RWPE2 (cell line): ENCODE measurements around the gene LCN10.

Source experiments
- ATAC-seq: fragments of 200-7000 bp; cut with Tn5 transposase; 3 replicates; pipeline ENCODE4 v1.9.1; 2021; ENCODE audit warnings: low read depth
- DNase-seq: peaks from one replicate; pipeline ENCODE4 v3.0.0-alpha.2; 2020; ENCODE audit warnings: low spot score
- H3K27ac ChIP-seq: fragments of 450-650 bp; 2 replicates; pipeline ENCODE4 v1.5.1; 2017; ENCODE audit warnings: mild to moderate bottlenecking; ENCODE audit not compliant: poor library complexity, severe bottlenecking
- H3K27me3 ChIP-seq: fragments of 250-450 bp; sonication (Bioruptor Pico); 2 replicates; pipeline ENCODE4 v1.5.1; 2021; ENCODE audit warnings: mild to moderate bottlenecking, moderate library complexity; ENCODE audit not compliant: insufficient read depth, poor library complexity, severe bottlenecking
- H3K36me3 ChIP-seq: fragments of 250-450 bp; sonication (Bioruptor Pico); 2 replicates; pipeline ENCODE4 v1.5.1; 2020; ENCODE audit warnings: low read depth, mild to moderate bottlenecking, moderate library complexity
- H3K4me1 ChIP-seq: fragments of 250-450 bp; sonication (Bioruptor Pico); 2 replicates; pipeline ENCODE4 v1.5.1; 2021; ENCODE audit warnings: mild to moderate bottlenecking, moderate library complexity; ENCODE audit not compliant: insufficient read depth, poor library complexity, severe bottlenecking
- H3K4me3 ChIP-seq: fragments of 250-450 bp; sonication (Bioruptor Pico); 2 replicates; pipeline ENCODE4 v1.5.1; 2021; ENCODE audit warnings: mild to moderate bottlenecking, moderate library complexity; ENCODE audit not compliant: severe bottlenecking
- H3K9me3 ChIP-seq: fragments of 250-450 bp; sonication (Bioruptor Pico); 2 replicates; pipeline ENCODE4 v1.5.1; 2021; ENCODE audit warnings: mild to moderate bottlenecking, moderate library complexity; ENCODE audit not compliant: severe bottlenecking
- TF ChIP-seq, protein P1 (sequence below): fragments of 450-650 bp; IDR thresholded peaks from one replicate; pipeline ENCODE4 v1.5.1; 2017; ENCODE audit warnings: mild to moderate bottlenecking, moderate library complexity; ENCODE audit not compliant: poor library complexity, severe bottlenecking

LCN10 gene

GRCh38 chr9:136689108-136689460 is 53.7 kb downstream of the LCN10 start:
- ATAC-seq (no peak), DNase-seq (no peak)
- H3K27ac ChIP-seq: no peak overlapping the region
- no peaks in the 10 kb centered on the region for H3K9me3 ChIP-seq
- H3K36me3 ChIP-seq: no peaks in the 10 kb centered on the region
- H3K4me3 ChIP-seq: no peak overlapping the region
- peaks cover 13% of the 10 kb centered on the region for H3K4me1 ChIP-seq
- no peaks in the 10 kb centered on the region for H3K27me3 ChIP-seq
- TF ChIP-seq, protein P1, sequence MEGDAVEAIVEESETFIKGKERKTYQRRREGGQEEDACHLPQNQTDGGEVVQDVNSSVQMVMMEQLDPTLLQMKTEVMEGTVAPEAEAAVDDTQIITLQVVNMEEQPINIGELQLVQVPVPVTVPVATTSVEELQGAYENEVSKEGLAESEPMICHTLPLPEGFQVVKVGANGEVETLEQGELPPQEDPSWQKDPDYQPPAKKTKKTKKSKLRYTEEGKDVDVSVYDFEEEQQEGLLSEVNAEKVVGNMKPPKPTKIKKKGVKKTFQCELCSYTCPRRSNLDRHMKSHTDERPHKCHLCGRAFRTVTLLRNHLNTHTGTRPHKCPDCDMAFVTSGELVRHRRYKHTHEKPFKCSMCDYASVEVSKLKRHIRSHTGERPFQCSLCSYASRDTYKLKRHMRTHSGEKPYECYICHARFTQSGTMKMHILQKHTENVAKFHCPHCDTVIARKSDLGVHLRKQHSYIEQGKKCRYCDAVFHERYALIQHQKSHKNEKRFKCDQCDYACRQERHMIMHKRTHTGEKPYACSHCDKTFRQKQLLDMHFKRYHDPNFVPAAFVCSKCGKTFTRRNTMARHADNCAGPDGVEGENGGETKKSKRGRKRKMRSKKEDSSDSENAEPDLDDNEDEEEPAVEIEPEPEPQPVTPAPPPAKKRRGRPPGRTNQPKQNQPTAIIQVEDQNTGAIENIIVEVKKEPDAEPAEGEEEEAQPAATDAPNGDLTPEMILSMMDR: no peak

- Histone ChIP-seq H3K27me3 (no peaks in the 10 kb centered on the region), H3K9me3 (no peaks in the 10 kb centered on the region), H3K4me3 (no peak overlapping the region), H3K36me3 (no peaks in the 10 kb centered on the region), H3K27ac (no peak overlapping the region), H3K4me1 (peaks cover 7% of the 10 kb centered on the region)
- DNase-seq: no peak
- ATAC-seq: no peak
- TF ChIP-seq, protein P1: no peak
Measured at GRCh38 chr9:136688274-136689107, 54.2 kb downstream of the LCN10 start.
